ENCODE measurements around the gene TVP23C.

- TF ChIP-seq CTCF (IDR thresholded peaks at IDR 0.05; ENCODE audit: low read length), result no peak
- TF ChIP-seq EZH2 (IDR thresholded peaks at IDR 0.05; ENCODE audit: borderline replicate concordance, low read length), result no peak
Observed at GRCh38 chr17:15490634-15491261, 72.5 kb downstream of the TVP23C start.
